Psoas muscle (tissue), 8 donors: ENCODE measurements around the gene ABCC1. TPM values are rescaled to one million over a fixed set of nuclear protein-coding genes. Genes with fewer than 3 reads are reported as not detected.
A peak's percentile ranks its signal among the peaks of the same experiment; 100 is the strongest.

ENCODE experiments used
- ATAC-seq, 4 donors: fragments of 200-7000 bp; cut with Tn5 transposase; one replicate each; pipeline ENCODE4 v1.9.1; 2020; ENCODE audit warnings: moderate library complexity in 3 of 4, mild to moderate bottlenecking in 2 of 4
- DNase-seq, 2 donors: peaks; one replicate each; pipeline ENCODE4 v3.0.0-alpha.2; 2020
- H3K27ac ChIP-seq: fragments of 200-600 bp; one replicate; pipeline ENCODE4 v1.8.0; 2022
- H3K27me3 ChIP-seq, 3 donors: fragments of 200-600 bp in 1 of 3; one replicate each; pipeline versions ENCODE4 v1.6.1 to v1.8.0; 2013 to 2022; ENCODE audit warnings: low read length in 2 of 3, mild to moderate bottlenecking in 2 of 3, moderate library complexity in 1 of 3; ENCODE audit not compliant: insufficient read depth in 3 of 3
- H3K36me3 ChIP-seq, 2 donors: fragments of 200-600 bp in 1 of 2; one replicate each; pipeline versions ENCODE4 v1.6.1 to v1.8.0; 2013 to 2022; ENCODE audit warnings: low read depth in 1 of 2, mild to moderate bottlenecking in 1 of 2, moderate library complexity in 1 of 2; ENCODE audit not compliant: insufficient read depth in 1 of 2
- H3K4me1 ChIP-seq: fragments of 200-600 bp; one replicate; pipeline ENCODE4 v1.8.0; 2022
- H3K4me3 ChIP-seq: fragments of 200-600 bp; one replicate; pipeline ENCODE4 v1.8.0; 2022; ENCODE audit warnings: mild to moderate bottlenecking
- H3K9me3 ChIP-seq: fragments of 200-600 bp; one replicate; pipeline ENCODE4 v1.8.0; 2022
- CTCF ChIP-seq: fragments of 200-600 bp; IDR thresholded peaks from one replicate; pipeline ENCODE4 v1.8.0; 2022; ENCODE audit warnings: antibody characterized with exemption
- WGBS, 3 donors: extraction: QIAGEN DNeasy Blood & Tissue Kit; methylation state at CpG; one replicate each; pipeline versions ENCODE4 v1.1.6 to v1.1.7; 2013; 5-methylcytosine and 5-hydroxymethylcytosine counted together
- intact Hi-C, 2 donors: fragments of 100-400 bp; cut with DNase I; formaldehyde crosslinking; loops; one replicate each; pipeline versions ENCODE4 v1.11.0 to v1.14.2; 2022
- polyA plus RNA-seq, 3 donors: library from polyadenylated mRNA; stranded (reverse); fragments of 200-250 nt; gene quantifications; one replicate each; pipeline ENCODE4 v1.2.3, GENCODE V29; 2013
- total RNA-seq, 4 donors: library from RNA; stranded (reverse); fragmentation: NEBNext Ultra II Directional in 2 of 4; extraction: Animal tissue kit (Norgen Biotek cat#: 25700) in 2 of 4; gene quantifications; one replicate each; pipeline versions ENCODE4 v1.2.1 to v1.2.4, GENCODE V29; 2021 to 2023
- donor health status: healthy with polysubstance abuse.
- donor health status: DM: no; HTN: no; CAD: no; lungs with moderate emphysema.
- donor health status: Bipolar disorder and iron deficiency.
- donor health status: healthy.
- donor health status: DM: yes; HTN: yes; CAD: no.
- donor health status: DM: no; HTN: no; CAD: no.
- donor health status: DM: no; HTN: no; CAD: no.
- donor health status: DM: yes; HTN: yes; CAD: no.

ABCC1 gene
- total and polyA plus RNA-seq, 7 donors = 7.4 to 36.5 (median 20.5) TPM

DNA sequence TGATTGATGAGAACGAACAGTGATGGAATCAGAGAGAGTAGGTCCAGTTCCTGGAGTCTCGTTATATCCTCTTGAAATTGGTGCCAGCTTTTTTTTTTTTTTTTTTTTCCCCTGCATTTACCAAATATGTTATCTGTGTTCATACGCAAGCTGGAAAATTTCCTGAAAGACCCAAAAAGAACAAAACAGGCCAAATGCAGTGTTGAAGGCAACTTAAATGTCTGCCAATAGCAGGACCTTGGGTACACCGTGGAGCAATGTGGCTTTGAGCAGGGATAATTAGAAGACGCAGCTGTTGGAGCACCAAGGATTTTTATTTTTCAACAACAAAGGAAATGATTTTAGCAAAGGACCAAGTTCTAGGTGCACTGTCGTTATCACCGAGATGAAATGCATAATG, 168.9 kb downstream of the ABCC1 start:
- Histone ChIP-seq H3K9me3 (no peaks in the 10 kb centered on the region), H3K27me3 (no peaks in the 10 kb centered on the region), H3K27ac (no peak overlapping the region), H3K36me3 (peaks cover 0 to 81% of the 10 kb centered on the region in 2 donors), H3K4me1 (no peaks in the 10 kb centered on the region), H3K4me3 (no peak overlapping the region)
- WGBS, 3 donors = 97 to 98% (median 98%) methylated on average over 7 of the region's 7 CpGs
- DNase-seq (no peak), ATAC-seq (no peak)
- intact Hi-C loops = no loop called here
- TF ChIP-seq CTCF = no peak

DNA sequence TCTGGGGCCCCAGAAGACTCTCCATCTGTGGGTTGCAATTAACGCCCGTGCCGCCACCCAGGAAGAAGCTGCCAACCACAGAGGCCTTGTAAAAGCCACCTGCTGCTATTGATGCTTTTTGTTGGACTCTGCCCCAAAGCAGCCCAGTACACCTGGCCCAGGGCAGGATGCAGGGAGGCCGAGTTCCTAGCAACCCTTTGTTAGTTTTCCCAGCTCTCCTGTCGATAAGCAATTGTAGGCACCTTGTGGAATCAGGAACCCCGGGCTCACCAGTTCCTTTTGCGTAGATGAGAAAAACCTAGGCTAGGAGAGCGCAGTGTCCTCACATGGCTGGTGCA, 170.6 kb downstream of the ABCC1 start:
- DNase-seq (no peak), ATAC-seq (peak in 1 of 4 donors; percentile 5)
- no peak overlapping the region for H3K27ac ChIP-seq
- no peaks in the 10 kb centered on the region for H3K4me1 ChIP-seq
- H3K4me3 ChIP-seq = no peak overlapping the region
- no peak for TF ChIP-seq CTCF
- 75 to 82% (median 77%) methylated on average over 8 of the region's 8 CpGs for WGBS, 3 donors
- peaks cover 0 to 78% of the 10 kb centered on the region in 2 donors for H3K36me3 ChIP-seq
- intact Hi-C loops = no loop called here
- peaks cover 5% of the 10 kb centered on the region for H3K9me3 ChIP-seq
- no peaks in the 10 kb centered on the region for H3K27me3 ChIP-seq

DNA sequence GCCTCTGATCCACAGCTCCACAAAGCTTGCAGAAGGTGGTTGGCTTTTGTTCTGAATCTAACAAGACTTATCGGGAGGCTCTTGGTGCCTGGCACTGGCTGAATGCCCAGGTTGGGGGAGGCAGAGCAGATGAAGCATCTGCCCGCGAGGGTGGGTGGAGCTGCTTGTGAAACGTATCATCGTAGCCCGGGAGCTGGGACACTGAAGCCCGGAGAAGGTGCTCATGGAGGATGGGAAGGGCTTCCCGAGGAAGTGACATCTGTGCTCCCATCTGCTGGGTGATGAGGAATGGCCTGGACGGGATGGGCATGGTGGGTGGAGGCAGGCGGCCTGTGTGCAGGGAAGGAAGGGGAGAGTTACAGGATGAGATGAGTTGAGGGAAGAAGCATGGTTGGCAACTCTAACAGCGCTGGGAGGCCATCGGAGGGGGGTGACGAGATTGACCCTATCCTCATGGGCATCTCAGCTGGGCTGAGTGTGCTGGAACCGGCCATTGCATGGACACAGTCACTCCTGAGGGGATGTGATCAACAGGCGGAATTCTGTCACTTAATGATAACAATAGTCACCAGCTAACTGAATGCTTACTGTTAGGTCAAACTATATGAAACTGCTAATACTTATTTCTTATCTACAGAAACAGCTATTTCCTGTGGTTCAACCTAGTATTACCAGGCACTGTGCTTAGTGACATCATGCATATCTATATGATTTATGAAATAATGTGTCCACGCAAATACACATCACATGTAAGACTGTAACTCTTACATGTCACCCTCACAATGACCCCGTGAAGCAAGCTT, 171.2 kb downstream of the ABCC1 start:
- Histone ChIP-seq H3K9me3 (peaks cover 6% of the 10 kb centered on the region), H3K4me3 (no peak overlapping the region), H3K36me3 (peaks cover 0 to 78% of the 10 kb centered on the region in 2 donors), H3K27ac (no peak overlapping the region), H3K4me1 (no peaks in the 10 kb centered on the region), H3K27me3 (no peaks in the 10 kb centered on the region)
- 58 to 63% (median 62%) methylated on average over 17 of the region's 17 CpGs for WGBS, 3 donors
- DNase-seq (peak; percentile 27 to 61), ATAC-seq (peak in 2 of 4 donors; percentile 26 to 43)
- intact Hi-C loops = no loop called here
- TF ChIP-seq CTCF = no peak

DNA sequence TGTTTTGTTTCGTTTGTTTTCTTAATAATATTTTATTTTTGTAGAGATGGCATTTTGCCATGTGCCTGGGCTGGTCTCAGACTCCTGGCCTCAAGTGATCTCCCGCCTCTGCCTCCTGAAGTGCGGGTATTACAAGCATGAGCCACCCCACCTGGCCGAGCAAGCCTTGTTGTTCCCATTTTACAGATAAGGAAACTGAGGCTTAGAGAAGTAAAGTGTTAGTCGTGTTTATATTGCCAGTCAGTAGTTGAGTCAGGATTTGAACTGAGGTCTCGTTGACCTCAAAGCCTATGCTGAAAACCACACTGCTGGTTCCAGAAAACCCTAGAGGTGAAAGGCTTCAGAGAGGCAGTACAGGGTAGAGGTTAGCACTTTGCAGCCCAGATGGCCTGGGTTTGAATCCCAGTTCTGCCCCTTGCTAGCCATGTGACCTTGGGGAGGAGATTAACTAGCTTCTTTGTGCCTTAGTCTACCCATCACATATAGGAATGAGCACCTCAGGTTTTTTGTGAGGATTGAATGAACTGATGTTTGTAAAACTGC, 171.8 kb downstream of the ABCC1 start:
- H3K4me3 ChIP-seq = no peak overlapping the region
- no peaks in the 10 kb centered on the region for H3K27me3 ChIP-seq
- peaks cover 0 to 78% of the 10 kb centered on the region in 2 donors for H3K36me3 ChIP-seq
- no peak for TF ChIP-seq CTCF
- DNase-seq (no peak), ATAC-seq (no peak)
- H3K4me1 ChIP-seq = no peaks in the 10 kb centered on the region
- intact Hi-C loops = no loop called here
- no peak overlapping the region for H3K27ac ChIP-seq
- 83 to 90% (median 87%) methylated on average over 6 of the region's 6 CpGs for WGBS, 3 donors
- H3K9me3 ChIP-seq = peaks cover 6% of the 10 kb centered on the region
